Measurements from ENCODE around the gene RHNO1. TPM values are rescaled to one million over a fixed set of nuclear protein-coding genes. Genes with fewer than 3 reads are reported as not detected.
A peak's percentile ranks its signal among the peaks of the same experiment; 100 is the strongest.
"Not testable (repeated sequence)": the region's sequence is repeated elsewhere in the genome, so short reads cannot be mapped to it uniquely, and the experiment has no call there.

RHNO1 gene
- total RNA-seq, 6 donors from 2014 or later: 9.4 to 15.7 (median 12.3) TPM

DNA sequence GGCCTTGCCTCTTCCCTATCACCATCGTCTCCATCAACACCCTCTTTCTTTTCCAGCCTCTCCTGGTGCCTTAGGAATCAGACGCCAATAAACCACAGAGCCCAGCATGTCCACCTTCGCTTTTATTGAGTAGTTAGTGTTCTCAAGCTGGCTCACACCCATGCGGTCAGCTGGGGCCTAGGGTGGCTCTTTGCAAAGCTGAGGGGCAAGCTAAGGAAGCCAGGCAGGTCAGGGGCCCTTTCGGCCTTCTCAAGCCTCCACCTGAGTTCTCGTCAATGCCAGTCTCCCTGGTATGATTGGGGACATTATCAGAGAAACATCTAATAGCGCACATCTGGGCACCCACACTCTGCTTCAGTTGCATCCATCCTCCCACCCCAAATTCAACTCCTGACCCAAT is 19.4 kb upstream of the RHNO1 start:
- Histone ChIP-seq H3K27me3 (no peaks in the 10 kb centered on the region), H3K36me3 (peaks cover 0 to 14% (median 2%) of the 10 kb centered on the region in 4 donors), H3K27ac (no peak overlapping the region), H3K4me3 (no peak overlapping the region), H3K9me3 (no peaks in the 10 kb centered on the region), H3K4me1 (peaks cover 0 to 3% (median 0%) of the 10 kb centered on the region in 4 donors)
- no peak for DNase-seq
- TF ChIP-seq EP300 (IDR thresholded peaks at IDR 0.05) (no peak), POLR2AphosphoS5 (IDR thresholded peaks at IDR 0.05) (no peak), POLR2A (IDR thresholded peaks at IDR 0.05) (no peak), CTCF (IDR thresholded peaks at IDR 0.05) (no peak)
- ATAC-seq (ENCODE audit: low FRiP score in 2 of 2): no peak
- WGBS, 2 donors: 93 to 96% methylated on average over 7 of the region's 7 CpGs

DNA sequence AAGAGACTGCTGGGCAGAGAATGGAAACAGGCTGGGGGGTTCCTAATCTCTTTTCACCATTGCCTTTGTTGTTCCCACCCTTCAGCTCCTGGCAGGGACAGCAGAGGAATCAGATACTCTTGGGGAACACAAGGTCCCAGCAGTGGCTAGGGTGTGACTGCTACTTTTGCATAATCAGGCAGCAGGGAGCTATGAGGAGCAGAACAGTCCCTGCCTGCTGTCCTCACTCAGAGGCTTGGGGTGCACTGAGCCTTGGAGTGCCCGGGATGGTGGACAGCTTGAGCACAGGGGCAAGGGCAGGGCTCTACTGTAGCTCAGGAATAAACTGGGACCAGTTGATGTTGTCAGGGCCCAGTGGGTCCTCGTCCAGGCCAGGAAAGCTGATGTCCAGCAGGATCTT is 18.7 kb upstream of the RHNO1 start:
- H3K4me1 ChIP-seq: peaks cover 0 to 3% (median 0%) of the 10 kb centered on the region in 4 donors
- DNase-seq: no peak
- no peaks in the 10 kb centered on the region for H3K27me3 ChIP-seq
- no peak overlapping the region for H3K4me3 ChIP-seq
- no peak overlapping the region for H3K27ac ChIP-seq
- 92 to 100% methylated on average over 1 to 2 of the region's 2 CpGs for WGBS, 2 donors
- no peak for TF ChIP-seq POLR2AphosphoS5 (IDR thresholded peaks at IDR 0.05)
- no peak for TF ChIP-seq POLR2A (IDR thresholded peaks at IDR 0.05)
- no peak for TF ChIP-seq CTCF (IDR thresholded peaks at IDR 0.05)
- no peak for TF ChIP-seq EP300 (IDR thresholded peaks at IDR 0.05)
- H3K36me3 ChIP-seq: peaks cover 0 to 14% (median 2%) of the 10 kb centered on the region in 4 donors
- no peaks in the 10 kb centered on the region for H3K9me3 ChIP-seq
- ATAC-seq (ENCODE audit: low FRiP score in 2 of 2): no peak

DNA sequence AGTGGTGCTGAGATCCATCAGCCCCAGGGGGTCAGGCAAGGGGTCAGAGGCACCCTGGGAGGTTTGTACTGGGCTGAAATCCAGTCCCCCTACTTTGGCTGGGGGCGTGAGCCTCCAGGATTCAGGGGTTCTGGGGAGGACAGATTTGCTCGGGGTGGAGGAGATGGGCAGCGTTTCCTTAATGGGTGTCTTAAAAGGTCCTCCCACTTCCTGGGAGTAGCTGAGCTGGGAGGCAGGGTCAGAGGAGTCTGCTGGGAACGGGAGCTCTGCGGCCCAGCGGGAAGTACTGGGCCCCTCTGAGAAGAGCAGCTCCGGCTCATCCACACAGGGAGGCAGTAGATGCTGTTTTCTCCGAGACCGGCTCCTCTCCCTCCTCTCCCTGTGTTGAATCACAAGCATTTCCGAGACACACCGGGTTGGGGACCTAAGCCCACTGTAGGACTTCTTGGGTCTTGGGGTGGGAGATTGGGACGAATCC is 18.0 kb upstream of the RHNO1 start:
- no peaks in the 10 kb centered on the region for H3K27me3 ChIP-seq
- peaks cover 0 to 14% (median 2%) of the 10 kb centered on the region in 4 donors for H3K36me3 ChIP-seq
- no peak for DNase-seq
- H3K9me3 ChIP-seq: no peaks in the 10 kb centered on the region
- TF ChIP-seq CTCF (IDR thresholded peaks at IDR 0.05): no peak
- no peak for TF ChIP-seq EP300 (IDR thresholded peaks at IDR 0.05)
- TF ChIP-seq POLR2A (IDR thresholded peaks at IDR 0.05): no peak
- TF ChIP-seq POLR2AphosphoS5 (IDR thresholded peaks at IDR 0.05): no peak
- peak overlapping the region in 1 of 4 donors; percentile 15 for H3K27ac ChIP-seq
- no peak overlapping the region for H3K4me3 ChIP-seq
- 92 to 94% methylated on average over 6 to 12 of the region's 12 CpGs for WGBS, 2 donors
- no peaks in the 10 kb centered on the region for H3K4me1 ChIP-seq
- no peak for ATAC-seq (ENCODE audit: low FRiP score in 2 of 2)

DNA sequence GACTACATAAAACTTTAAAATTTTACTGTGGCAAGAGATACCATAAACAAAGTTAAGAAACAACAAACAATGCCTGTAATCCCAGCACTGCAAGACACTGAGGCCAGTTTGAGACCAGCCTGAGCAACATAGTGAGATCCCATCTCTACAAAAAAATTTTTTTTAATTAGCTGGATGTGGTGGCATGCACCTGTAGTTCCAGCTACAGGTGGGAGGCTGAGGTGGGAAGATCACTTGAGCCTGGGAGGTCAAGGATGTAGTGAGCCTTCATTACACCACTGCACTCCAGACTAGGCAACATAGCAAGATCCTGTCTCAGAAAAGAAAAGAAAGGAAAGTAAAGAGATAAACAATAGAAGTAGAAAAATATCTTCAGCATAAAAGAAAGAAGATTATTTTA is 16.9 kb upstream of the RHNO1 start:
- H3K9me3 ChIP-seq: no peaks in the 10 kb centered on the region
- DNase-seq (no peak), ATAC-seq (ENCODE audit: low FRiP score in 2 of 2) (no peak)
- TF ChIP-seq POLR2A (IDR thresholded peaks at IDR 0.05): no peak
- TF ChIP-seq CTCF (IDR thresholded peaks at IDR 0.05): no peak
- TF ChIP-seq POLR2AphosphoS5 (IDR thresholded peaks at IDR 0.05): no peak
- no peak for TF ChIP-seq EP300 (IDR thresholded peaks at IDR 0.05)
- H3K4me1 ChIP-seq: no peaks in the 10 kb centered on the region
- no peak overlapping the region for H3K4me3 ChIP-seq
- H3K27ac ChIP-seq: no peak overlapping the region
- H3K27me3 ChIP-seq: no peaks in the 10 kb centered on the region
- peaks cover 0 to 14% (median 2%) of the 10 kb centered on the region in 4 donors for H3K36me3 ChIP-seq

DNA sequence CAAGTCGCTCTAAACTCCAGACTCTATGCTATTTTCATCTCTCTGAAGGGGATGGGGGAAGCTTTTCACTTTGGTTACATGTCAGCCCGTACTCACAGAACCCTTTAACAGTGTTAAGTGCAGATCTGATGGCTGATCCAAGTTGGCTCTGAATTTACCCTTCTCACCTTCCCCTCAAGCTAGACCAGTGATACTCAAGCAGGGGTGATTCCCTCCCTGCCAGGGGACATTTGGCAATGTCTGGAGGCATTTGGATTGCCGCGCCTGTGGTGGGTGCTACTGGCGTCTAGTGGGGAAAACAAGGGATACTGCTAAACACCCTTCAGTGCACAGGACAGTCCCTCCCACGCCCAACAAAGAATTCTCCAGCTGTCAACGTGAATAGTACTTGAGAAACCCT is 14.1 kb upstream of the RHNO1 start:
- no peaks in the 10 kb centered on the region for H3K27me3 ChIP-seq
- no peaks in the 10 kb centered on the region for H3K9me3 ChIP-seq
- 90 to 93% methylated on average over 7 of the region's 7 CpGs for WGBS, 2 donors
- TF ChIP-seq POLR2A (IDR thresholded peaks at IDR 0.05): no peak
- no peak for DNase-seq
- no peaks in the 10 kb centered on the region for H3K4me1 ChIP-seq
- H3K27ac ChIP-seq: no peak overlapping the region
- peaks cover 0 to 6% (median 2%) of the 10 kb centered on the region in 4 donors for H3K36me3 ChIP-seq
- ATAC-seq (ENCODE audit: low FRiP score in 2 of 2): no peak
- H3K4me3 ChIP-seq: no peak overlapping the region

- H3K4me3 ChIP-seq; H3K4me1 ChIP-seq; H3K36me3 ChIP-seq; H3K27ac ChIP-seq; DNase-seq; ATAC-seq (ENCODE audit: low FRiP score in 2 of 2); H3K9me3 ChIP-seq; H3K27me3 ChIP-seq: not testable (repeated sequence)
- WGBS, 2 donors: 93 to 97% methylated on average over 7 of the region's 7 CpGs
Measured at GRCh38 chr12:2863402-2863801, 13.6 kb upstream of the RHNO1 start.

Data from upper lobe of left lung (tissue), 6 donors.